AG20443 (cell line): Measurements from ENCODE around the gene ADAMTS10.
"Not testable (repeated sequence)": the region's sequence is repeated elsewhere in the genome, so short reads cannot be mapped to it uniquely, and the experiment has no call there.

Experiments
- DNase-seq: peaks from one replicate; pipeline ENCODE4 v3.0.0; 2012; ENCODE audit warnings: low spot score, mixed read lengths

Gene ADAMTS10

GRCh38 chr19:8558325-8558724 is 52.2 kb downstream of the ADAMTS10 start:
- no peak for DNase-seq

- DNase-seq: no peak
Observed at GRCh38 chr19:8557642-8558238, 52.8 kb downstream of the ADAMTS10 start.

DNA sequence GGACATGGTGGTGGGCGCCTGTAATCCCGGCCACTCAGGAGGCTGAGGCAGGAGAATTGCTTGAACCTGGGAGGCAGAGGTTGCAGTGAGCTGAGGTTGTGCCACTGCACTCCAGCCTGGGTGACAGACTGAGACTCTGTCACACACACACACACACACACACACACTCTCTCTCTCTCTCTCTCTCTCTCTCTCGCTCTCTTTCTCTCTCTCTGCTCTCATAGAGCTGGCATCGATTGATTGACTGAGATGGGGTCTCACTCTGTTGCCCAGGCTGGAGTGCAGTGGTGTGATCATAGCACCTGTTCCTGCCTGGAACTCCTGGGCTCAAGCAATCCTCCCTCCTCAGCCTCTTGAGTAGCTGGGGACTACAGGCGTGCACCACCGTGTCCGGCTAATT is 56.8 kb downstream of the ADAMTS10 start:
- not testable (repeated sequence) for DNase-seq

GRCh38 chr19:8552810-8553209 is 57.7 kb downstream of the ADAMTS10 start:
- no peak for DNase-seq

- no peak for DNase-seq
Observed at GRCh38 chr19:8550070-8550469, 60.4 kb downstream of the ADAMTS10 start.

GRCh38 chr19:8545743-8546142 is 64.8 kb downstream of the ADAMTS10 start:
- DNase-seq: no peak

- no peak for DNase-seq
Observed at GRCh38 chr19:8544168-8544567, 66.3 kb downstream of the ADAMTS10 start.

DNA sequence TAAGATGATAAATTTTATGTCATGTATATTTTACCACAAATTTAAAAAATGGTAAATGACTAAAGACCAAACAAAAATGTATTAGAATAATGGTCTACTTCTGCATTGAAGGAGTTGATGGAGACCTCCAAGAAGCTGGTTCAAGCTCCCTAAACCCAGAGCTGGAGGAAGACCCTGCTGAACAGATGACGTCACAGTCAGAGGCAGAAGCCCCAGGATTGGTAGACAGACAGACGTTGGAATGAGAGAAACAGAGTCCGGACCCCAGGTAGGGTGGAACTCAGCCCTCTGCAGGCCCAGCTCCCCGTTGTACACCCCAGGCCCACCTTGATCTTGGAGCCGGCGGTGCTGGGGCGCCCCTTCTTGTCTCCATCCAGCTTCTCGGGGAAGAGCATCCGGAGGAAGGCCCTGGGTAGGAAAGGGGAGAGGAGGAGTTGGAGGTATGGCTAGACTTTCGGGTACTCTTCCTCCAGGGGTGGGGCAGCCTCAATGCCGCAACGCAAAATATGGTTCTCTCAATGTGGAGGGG is 70.8 kb downstream of the ADAMTS10 start:
- no peak for DNase-seq

DNA sequence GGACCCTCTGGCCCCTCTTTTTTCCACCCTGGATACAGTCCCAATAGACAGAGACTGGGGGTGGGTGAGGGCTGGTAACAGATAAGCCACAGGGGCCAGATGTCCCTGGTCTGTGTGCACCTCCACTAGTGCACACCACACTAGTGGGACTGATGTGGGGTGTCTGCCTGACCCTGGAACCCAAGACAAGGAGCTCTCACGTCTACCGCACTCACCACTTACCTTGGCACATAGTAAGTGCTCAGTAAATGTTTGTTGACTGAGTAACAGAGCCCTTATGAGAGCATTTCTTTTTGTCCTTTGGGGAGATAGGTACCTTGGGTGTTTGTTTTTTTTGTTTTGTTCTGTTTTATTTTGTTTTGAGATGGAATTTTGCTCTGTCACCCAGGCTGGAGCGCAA is 73.4 kb downstream of the ADAMTS10 start:
- no peak for DNase-seq

- DNase-seq: no peak
Observed at GRCh38 chr19:8536282-8536681, 74.2 kb downstream of the ADAMTS10 start.

DNA sequence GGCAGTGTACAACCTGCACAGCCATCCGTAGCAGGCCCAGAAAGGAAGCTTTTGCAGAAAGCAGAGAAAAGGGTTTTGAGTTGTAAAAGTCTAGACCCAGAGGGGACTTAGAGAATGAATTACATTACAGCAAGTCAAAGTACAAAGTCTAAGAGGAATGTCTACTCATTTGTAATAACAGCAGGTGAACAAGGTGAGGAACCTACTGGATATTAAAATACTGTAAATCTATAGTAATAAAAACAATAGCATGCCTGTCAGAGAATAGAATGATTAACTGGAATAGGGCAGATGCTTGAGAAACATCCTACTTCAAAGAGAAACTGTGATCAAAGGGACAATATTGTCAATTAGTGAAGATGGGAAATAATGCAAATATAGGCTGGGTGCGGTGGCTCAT is 78.3 kb downstream of the ADAMTS10 start:
- DNase-seq: no peak

DNA sequence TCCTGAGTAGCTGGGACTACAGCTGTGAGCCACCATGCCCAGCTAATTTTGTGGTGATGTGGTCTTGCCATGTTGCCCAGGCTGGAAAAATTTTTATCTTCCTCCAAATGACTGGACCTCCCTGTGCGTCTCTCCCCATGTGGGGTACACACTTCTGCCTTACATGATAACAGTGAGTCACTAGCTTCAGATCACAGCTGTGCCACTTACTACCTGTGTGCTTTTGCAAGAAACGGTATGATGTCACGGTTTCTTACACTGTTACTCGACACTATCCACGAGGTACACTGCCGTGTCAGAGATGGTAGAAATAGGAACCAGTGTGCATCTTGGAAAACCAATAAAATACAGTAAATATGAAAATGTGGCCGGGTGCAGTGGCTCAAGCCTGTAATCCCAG is 79.0 kb downstream of the ADAMTS10 start:
- DNase-seq: no peak
